Stomach (tissue), 4 donors: ENCODE data around the gene DNAAF1.

Experiments
- CTCF ChIP-seq, 7 experiments: fragments of 450-650 bp in 4 of 7; fragments of 200-600 bp in 3 of 7; sonication (generic) in 3 of 7; IDR thresholded peaks; one replicate each; pipeline ENCODE4 v1.5.1; 2016 to 2019; ENCODE audit warnings: antibody characterized with exemption in 7 of 7, control low read depth in 2 of 7, mild to moderate bottlenecking in 1 of 7
- POLR2A ChIP-seq, 4 donors: fragments of 450-650 bp; IDR thresholded peaks; one replicate each; pipeline ENCODE4 v1.6.1; 2016; ENCODE audit warnings: antibody characterized with exemption in 4 of 4, control low read depth in 2 of 4, mild to moderate bottlenecking in 1 of 4, moderate library complexity in 1 of 4

GRCh38 chr16:84198401-84198800 lies 53.3 kb downstream of the DNAAF1 start:
- TF ChIP-seq CTCF (IDR thresholded peaks at IDR 0.05) (no peak), POLR2A (IDR thresholded peaks at IDR 0.05) (no peak)
